Peyer's patch (tissue), 4 donors: ENCODE measurements around the gene BMPER. TPM values are rescaled to one million over a fixed set of nuclear protein-coding genes. Genes with fewer than 3 reads are reported as not detected.

Experiments used
- DNase-seq, 3 donors: peaks; one replicate each; pipeline ENCODE4 v3.0.0-alpha.2; 2017 to 2019
- H3K27ac ChIP-seq, 4 donors: fragments of 200-600 bp; sonication (generic); one replicate each; pipeline ENCODE4 v1.5.1; 2016 to 2019
- H3K27me3 ChIP-seq, 2 donors: fragments of 200-600 bp; sonication (generic); one replicate each; pipeline ENCODE4 v1.5.1; 2019
- H3K36me3 ChIP-seq, 3 donors: fragments of 200-600 bp; sonication (generic); one replicate each; pipeline ENCODE4 v1.5.1; 2016 to 2019
- H3K4me1 ChIP-seq, 4 donors: fragments of 200-600 bp; sonication (generic); one replicate each; pipeline ENCODE4 v1.5.1; 2016 to 2019
- H3K4me3 ChIP-seq, 4 donors: fragments of 200-600 bp; sonication (generic); 1 replicate in 3 of 4; 2 replicates in 1 of 4; pipeline ENCODE4 v1.5.1; 2016 to 2019; ENCODE audit warnings: mild to moderate bottlenecking in 1 of 4
- H3K9me3 ChIP-seq, 4 donors: fragments of 200-600 bp; sonication (generic); one replicate each; pipeline ENCODE4 v1.5.1; 2016 to 2019; ENCODE audit warnings: mild to moderate bottlenecking in 1 of 4
- POLR2A ChIP-seq, 2 donors: fragments of 450-650 bp; IDR thresholded peaks; one replicate each; pipeline ENCODE4 v1.5.1; 2017; ENCODE audit warnings: antibody characterized with exemption in 2 of 2, mild to moderate bottlenecking in 2 of 2, moderate library complexity in 2 of 2
- total RNA-seq, 4 donors: library from RNA; depleted of rRNA; stranded (reverse); fragments of >200 nt; gene quantifications; one replicate each; pipeline ENCODE4 v1.1.0, GENCODE V29; 2016
- TF ChIP-seq, protein P1 (sequence below), 6 experiments: fragments of 450-650 bp in 4 of 6; fragments of 200-600 bp in 2 of 6; sonication (generic) in 1 of 6; IDR thresholded peaks; one replicate each; pipeline ENCODE4 v1.5.1; 2017 to 2019; ENCODE audit warnings: antibody characterized with exemption in 6 of 6, mild to moderate bottlenecking in 3 of 6, moderate library complexity in 1 of 6

The BMPER gene
- total RNA-seq, 4 donors from 2014 or later: 4.0 to 50.3 (median 17.6) TPM

DNA sequence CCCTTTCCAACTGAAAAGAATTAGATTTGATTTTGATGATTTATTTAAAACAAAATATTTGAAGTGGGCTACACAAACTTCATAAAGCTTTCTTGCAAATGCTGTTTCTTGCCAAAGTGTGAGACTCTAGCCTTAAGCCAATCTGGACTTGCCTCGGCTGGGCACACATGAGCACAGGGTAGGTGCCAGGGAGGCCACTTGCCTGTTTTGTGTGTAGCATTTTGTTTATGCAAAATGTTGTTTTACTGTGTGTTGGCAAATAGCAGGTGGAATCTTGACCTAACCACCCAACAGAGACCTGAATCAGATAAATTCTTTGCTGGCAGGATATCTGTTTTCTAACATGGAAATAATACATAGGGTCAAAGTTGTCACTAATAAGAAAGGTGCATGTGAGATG lies 161.1 kb downstream of the BMPER start:
- Histone ChIP-seq H3K4me3 (no peak overlapping the region), H3K9me3 (no peaks in the 10 kb centered on the region), H3K4me1 (peaks cover 0 to 7% (median 0%) of the 10 kb centered on the region in 4 donors), H3K36me3 (no peaks in the 10 kb centered on the region), H3K27me3 (no peaks in the 10 kb centered on the region), H3K27ac (no peak overlapping the region)
- TF ChIP-seq, protein P1, sequence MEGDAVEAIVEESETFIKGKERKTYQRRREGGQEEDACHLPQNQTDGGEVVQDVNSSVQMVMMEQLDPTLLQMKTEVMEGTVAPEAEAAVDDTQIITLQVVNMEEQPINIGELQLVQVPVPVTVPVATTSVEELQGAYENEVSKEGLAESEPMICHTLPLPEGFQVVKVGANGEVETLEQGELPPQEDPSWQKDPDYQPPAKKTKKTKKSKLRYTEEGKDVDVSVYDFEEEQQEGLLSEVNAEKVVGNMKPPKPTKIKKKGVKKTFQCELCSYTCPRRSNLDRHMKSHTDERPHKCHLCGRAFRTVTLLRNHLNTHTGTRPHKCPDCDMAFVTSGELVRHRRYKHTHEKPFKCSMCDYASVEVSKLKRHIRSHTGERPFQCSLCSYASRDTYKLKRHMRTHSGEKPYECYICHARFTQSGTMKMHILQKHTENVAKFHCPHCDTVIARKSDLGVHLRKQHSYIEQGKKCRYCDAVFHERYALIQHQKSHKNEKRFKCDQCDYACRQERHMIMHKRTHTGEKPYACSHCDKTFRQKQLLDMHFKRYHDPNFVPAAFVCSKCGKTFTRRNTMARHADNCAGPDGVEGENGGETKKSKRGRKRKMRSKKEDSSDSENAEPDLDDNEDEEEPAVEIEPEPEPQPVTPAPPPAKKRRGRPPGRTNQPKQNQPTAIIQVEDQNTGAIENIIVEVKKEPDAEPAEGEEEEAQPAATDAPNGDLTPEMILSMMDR (IDR thresholded peaks at IDR 0.05): no peak
- no peak for TF ChIP-seq POLR2A (IDR thresholded peaks at IDR 0.05)
- DNase-seq: no peak

DNA sequence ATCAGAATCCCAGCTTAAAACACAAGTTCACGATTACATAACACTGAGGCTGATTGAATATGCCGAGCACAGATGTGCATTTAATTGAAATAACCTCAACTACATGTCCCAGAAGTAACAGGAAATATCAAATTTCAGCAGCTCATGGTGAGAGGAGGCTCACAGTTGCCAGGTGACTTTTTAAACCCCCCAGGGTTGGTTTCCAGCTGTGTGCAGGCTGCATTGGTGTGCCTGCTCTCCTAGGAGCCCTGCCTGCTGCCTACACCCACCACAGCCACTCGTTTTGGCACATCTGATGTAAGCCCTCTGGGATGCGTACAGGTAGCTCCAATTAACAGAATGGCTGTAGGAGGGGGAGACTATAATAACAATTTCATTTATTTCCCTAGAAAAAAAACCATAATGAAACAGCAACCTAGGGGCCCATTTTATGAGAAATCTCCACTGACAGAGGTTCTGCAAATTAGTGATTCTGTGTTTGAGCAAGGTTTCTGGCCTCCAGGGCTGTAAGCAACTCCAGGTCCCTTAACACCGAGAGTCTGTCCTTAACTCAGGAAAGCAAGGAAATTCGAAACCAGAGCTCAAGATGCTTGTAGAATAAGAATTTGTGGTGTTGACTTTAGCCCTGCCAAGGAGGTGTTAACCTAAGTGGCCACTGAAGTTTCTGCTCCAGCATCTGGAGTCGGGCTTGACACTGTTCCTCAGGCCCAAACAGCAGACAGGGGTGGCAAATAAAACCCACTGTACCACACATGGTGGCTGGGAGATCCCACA lies 161.9 kb downstream of the BMPER start:
- no peak for DNase-seq
- no peak overlapping the region for H3K27ac ChIP-seq
- no peak for TF ChIP-seq POLR2A (IDR thresholded peaks at IDR 0.05)
- TF ChIP-seq, protein P1 (IDR thresholded peaks at IDR 0.05): no peak
- H3K9me3 ChIP-seq: no peaks in the 10 kb centered on the region
- H3K4me1 ChIP-seq: peaks cover 0 to 7% (median 0%) of the 10 kb centered on the region in 4 donors
- no peak overlapping the region for H3K4me3 ChIP-seq
- no peaks in the 10 kb centered on the region for H3K27me3 ChIP-seq
- H3K36me3 ChIP-seq: no peaks in the 10 kb centered on the region

DNA sequence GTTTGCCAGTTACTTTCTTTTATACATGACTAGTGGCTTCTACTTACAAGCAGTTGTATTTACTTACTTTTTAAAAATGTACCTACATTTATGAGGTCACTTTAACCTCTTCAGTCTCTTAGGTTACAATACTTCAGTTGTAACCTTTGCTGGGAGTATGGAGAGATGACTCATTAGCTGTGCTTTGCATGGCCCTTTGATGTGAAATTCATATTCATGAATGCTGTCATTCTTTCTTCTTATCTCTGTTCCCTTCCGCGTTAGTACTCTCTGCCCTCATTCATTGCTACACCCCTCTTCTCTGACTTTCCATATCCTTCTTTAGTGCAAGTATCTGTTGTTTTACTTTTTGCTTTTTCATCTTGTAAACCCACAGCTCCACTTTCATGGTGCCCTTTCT lies 164.3 kb downstream of the BMPER start:
- no peak for DNase-seq

DNA sequence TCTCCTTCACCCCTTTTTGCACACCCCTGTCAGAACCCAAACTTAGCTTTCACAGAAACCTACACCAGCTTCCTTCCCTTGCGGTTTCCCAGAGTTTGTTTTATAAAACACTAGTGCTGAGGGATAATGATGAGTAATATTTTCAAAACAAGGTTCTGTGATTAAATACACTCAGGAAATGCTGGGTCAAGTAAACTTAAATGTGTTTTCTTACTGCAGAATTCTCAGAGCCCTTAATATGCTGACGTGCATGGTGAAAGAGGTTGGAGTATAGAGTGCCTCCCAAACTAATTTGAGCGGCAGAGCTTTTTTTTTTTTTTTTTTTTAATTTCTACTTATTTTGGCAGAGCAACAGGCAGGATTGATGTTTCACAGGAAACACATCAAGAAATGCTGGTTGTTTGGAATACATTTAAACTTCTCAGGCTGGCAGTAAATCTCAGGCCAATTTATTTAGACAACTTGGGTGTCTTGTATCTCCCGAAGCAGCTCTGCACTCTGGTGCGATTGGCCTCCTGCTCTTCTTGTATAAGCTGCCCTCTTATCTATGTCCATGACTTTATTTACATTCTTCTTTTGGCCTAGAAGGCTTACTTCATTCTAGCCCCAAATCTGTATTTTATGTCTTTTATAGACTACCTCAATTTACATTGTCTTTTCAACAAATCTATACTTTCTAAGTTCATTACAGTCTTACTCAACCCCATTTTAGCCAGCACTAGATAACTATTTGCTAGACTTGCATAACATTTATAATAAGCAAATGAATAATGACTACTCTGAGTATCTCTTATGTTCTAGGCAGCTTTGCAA lies 165.4 kb downstream of the BMPER start:
- no peak overlapping the region for H3K27ac ChIP-seq

More for the DNA sequence above, 164.3 kb downstream of the BMPER start:
- no peak overlapping the region for H3K27ac ChIP-seq
- TF ChIP-seq, protein P1 (IDR thresholded peaks at IDR 0.05): no peak
- no peak overlapping the region for H3K4me3 ChIP-seq
- no peaks in the 10 kb centered on the region for H3K27me3 ChIP-seq
- peaks cover 0 to 7% (median 0%) of the 10 kb centered on the region in 4 donors for H3K4me1 ChIP-seq
- H3K9me3 ChIP-seq: no peaks in the 10 kb centered on the region
- no peaks in the 10 kb centered on the region for H3K36me3 ChIP-seq

DNA sequence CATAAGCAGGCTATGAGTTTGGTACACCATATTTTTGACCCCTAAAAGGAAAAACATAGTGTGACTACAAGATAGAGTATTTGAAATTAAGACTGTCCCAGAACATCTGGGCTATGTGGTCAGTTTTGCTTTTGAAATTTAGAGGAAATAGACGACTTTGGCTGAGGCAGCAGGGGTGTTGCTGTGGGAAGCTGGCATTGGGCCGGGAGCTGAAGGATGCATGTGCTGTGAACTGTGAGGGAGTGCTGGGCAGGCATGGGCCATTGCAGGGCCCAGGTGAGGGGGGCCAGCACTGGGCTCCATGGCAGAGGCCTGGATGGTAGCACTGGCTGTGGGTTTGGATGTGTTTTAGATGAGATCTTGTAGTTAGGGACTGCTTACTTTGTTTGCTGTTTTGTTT lies 168.3 kb downstream of the BMPER start:
- TF ChIP-seq, protein P1 (IDR thresholded peaks at IDR 0.05): no peak
- no peak for TF ChIP-seq POLR2A (IDR thresholded peaks at IDR 0.05)
- H3K9me3 ChIP-seq: no peaks in the 10 kb centered on the region
- H3K27ac ChIP-seq: no peak overlapping the region
- H3K27me3 ChIP-seq: no peaks in the 10 kb centered on the region
- DNase-seq: no peak
- peaks cover 0 to 7% (median 0%) of the 10 kb centered on the region in 4 donors for H3K4me1 ChIP-seq
- H3K4me3 ChIP-seq: no peak overlapping the region
- no peaks in the 10 kb centered on the region for H3K36me3 ChIP-seq

More for the DNA sequence above, 165.4 kb downstream of the BMPER start:
- Histone ChIP-seq H3K27me3 (no peaks in the 10 kb centered on the region), H3K4me1 (peaks cover 0 to 7% (median 0%) of the 10 kb centered on the region in 4 donors), H3K4me3 (no peak overlapping the region), H3K36me3 (no peaks in the 10 kb centered on the region), H3K9me3 (no peaks in the 10 kb centered on the region)
- DNase-seq: no peak
- TF ChIP-seq, protein P1 (IDR thresholded peaks at IDR 0.05): no peak
- TF ChIP-seq POLR2A (IDR thresholded peaks at IDR 0.05): no peak
